H1 (cell line): ENCODE results near the gene RAB31. TPM values are rescaled to one million over a fixed set of nuclear protein-coding genes. Genes with fewer than 3 reads are reported as not detected.

Experiments
- CTCF ChIA-PET: fragments of 300-600 bp; sonication (Branson Sonifier 250); formaldehyde crosslinking; loops from one replicate; lab custom pipeline; 2021; ENCODE audit not compliant: partially characterized antibody; lab: Charles Lee
- POLR2A ChIA-PET: fragments of 300-600 bp; sonication (Branson Sonifier 250); formaldehyde crosslinking; loops from one replicate; lab custom pipeline; 2021; ENCODE audit warnings: inconsistent platforms; ENCODE audit not compliant: partially characterized antibody; lab: Charles Lee
- DNase-seq, 2 experiments: peaks; one replicate each; pipeline versions ENCODE4 v3.0.0 to v3.0.0-alpha.2; 2010 to 2022; ENCODE audit warnings: low spot score in 2 of 2, low read depth in 1 of 2, mixed read lengths in 1 of 2
- FAIRE-seq: peaks from 2 replicates; lab custom pipeline; 2011; peaks lifted over from hg19 to GRCh38; lab: Jason Lieb, UNC
- H2AFZ ChIP-seq: 2 replicates; pipeline ENCODE4 v1.8.1; 2012; ENCODE audit warnings: low read length, inconsistent platforms
- H2AK5ac ChIP-seq: 2 replicates; pipeline ENCODE4 v1.6.1; 2013; ENCODE audit warnings: low read depth, low read length
- H2BK120ac ChIP-seq: replicated peaks from 2 replicates; pipeline ENCODE3; 2013; ENCODE audit warnings: low read depth, low read length, inconsistent platforms
- H2BK12ac ChIP-seq: 2 replicates; pipeline ENCODE4 v1.6.1; 2013; ENCODE audit warnings: low read depth, low read length
- H2BK15ac ChIP-seq: 2 replicates; pipeline ENCODE4 v1.6.1; 2013; ENCODE audit warnings: low read length
- H2BK20ac ChIP-seq: 2 replicates; pipeline ENCODE4 v1.6.1; 2013; ENCODE audit warnings: low read length
- H2BK5ac ChIP-seq: 2 replicates; pipeline ENCODE4 v1.6.1; 2013; ENCODE audit warnings: low read depth, low read length
- H3K14ac ChIP-seq: 2 replicates; pipeline ENCODE4 v1.6.1; 2013; ENCODE audit warnings: inconsistent platforms; ENCODE audit not compliant: insufficient read length
- H3K18ac ChIP-seq: 2 replicates; pipeline ENCODE4 v1.6.1; 2013; ENCODE audit warnings: low read length; ENCODE audit errors: extremely low read depth
- H3K23ac ChIP-seq: 2 replicates; pipeline ENCODE4 v1.6.1; 2013; ENCODE audit warnings: inconsistent platforms; ENCODE audit not compliant: insufficient read length
- H3K23me2 ChIP-seq: 2 replicates; pipeline ENCODE4 v1.6.1; 2013; ENCODE audit warnings: low read depth, low read length
- H3K27ac ChIP-seq: 2 replicates; pipeline ENCODE4 v1.6.1; 2011; ENCODE audit warnings: low read depth, low read length, inconsistent platforms
- H3K27me3 ChIP-seq, 4 experiments: replicated peaks in 1 of 4; 1 replicate in 1 of 4; 2 replicates in 3 of 4; pipeline versions ENCODE4 v1.6.1 to v1.8.1; 2011 to 2013; ENCODE audit warnings: low read length in 3 of 4, mild to moderate bottlenecking in 3 of 4, inconsistent platforms in 2 of 4, mixed read lengths in 2 of 4, moderate library complexity in 1 of 4; ENCODE audit not compliant: control insufficient read depth in 3 of 4, insufficient read depth in 3 of 4; ENCODE audit errors: extremely low read depth in 1 of 4
- H3K36me3 ChIP-seq, 4 experiments: 2 replicates each; pipeline versions ENCODE4 v1.6.1 to v1.8.1; 2011 to 2013; ENCODE audit warnings: mild to moderate bottlenecking in 4 of 4, low read length in 3 of 4, moderate library complexity in 2 of 4, control low read depth in 1 of 4, inconsistent platforms in 1 of 4; ENCODE audit not compliant: insufficient read depth in 4 of 4, control insufficient read depth in 2 of 4
- H3K4ac ChIP-seq: replicated peaks from 2 replicates; pipeline ENCODE3; 2013; ENCODE audit warnings: low read length, low read depth, mixed read lengths, inconsistent platforms; ENCODE audit not compliant: insufficient read length
- H3K4me1 ChIP-seq, 4 experiments: replicated peaks in 1 of 4; 1 replicate in 1 of 4; 2 replicates in 3 of 4; pipeline versions ENCODE4 v1.6.1 to v1.8.1; 2011 to 2013; ENCODE audit warnings: low read length in 3 of 4, inconsistent platforms in 2 of 4, mixed read lengths in 1 of 4; ENCODE audit not compliant: insufficient read depth in 4 of 4, control insufficient read depth in 3 of 4
- H3K4me2 ChIP-seq, 2 experiments: 2 replicates each; pipeline versions ENCODE4 v1.6.1 to v1.8.1; 2011 to 2013; ENCODE audit warnings: low read depth in 2 of 2, low read length in 2 of 2, control low read depth in 1 of 2, inconsistent platforms in 1 of 2, mild to moderate bottlenecking in 1 of 2; ENCODE audit not compliant: insufficient read depth in 1 of 2
- H3K4me3 ChIP-seq, 4 experiments: fragments of 200-600, 300-600 bp in 1 of 4; sonication (generic), shearing (Covaris generic), sonication (Bioruptor Twin) in 1 of 4; 2 replicates each; pipeline versions ENCODE4 v1.5.1 to v1.8.1; 2011 to 2016; ENCODE audit warnings: low read length in 4 of 4, low read depth in 3 of 4, control low read depth in 2 of 4, inconsistent platforms in 2 of 4, mild to moderate bottlenecking in 2 of 4, mixed read lengths in 1 of 4, moderate library complexity in 1 of 4; ENCODE audit not compliant: insufficient read depth in 2 of 4; ENCODE audit errors: extremely low read depth in 1 of 4
- H3K56ac ChIP-seq: replicated peaks from 2 replicates; pipeline ENCODE3; 2013; ENCODE audit warnings: low read depth, mild to moderate bottlenecking, mixed read lengths, low read length, inconsistent platforms; ENCODE audit not compliant: insufficient read length
- H3K79me1 ChIP-seq: 2 replicates; pipeline ENCODE4 v1.6.1; 2013; ENCODE audit warnings: low read depth, low read length, control low read depth
- H3K79me2 ChIP-seq, 2 experiments: 2 replicates each; pipeline versions ENCODE4 v1.6.1 to v1.8.1; 2012 to 2013; ENCODE audit warnings: low read length in 2 of 2, mild to moderate bottlenecking in 2 of 2, inconsistent platforms in 1 of 2; ENCODE audit not compliant: insufficient read depth in 2 of 2, control insufficient read depth in 1 of 2
- H3K9ac ChIP-seq, 4 experiments: replicated peaks in 1 of 4; 1 replicate in 1 of 4; 2 replicates in 3 of 4; pipeline versions ENCODE4 v1.6.1 to v1.8.1; 2011 to 2013; ENCODE audit warnings: low read depth in 3 of 4, low read length in 3 of 4, control low read depth in 2 of 4, mild to moderate bottlenecking in 2 of 4, moderate library complexity in 2 of 4, inconsistent platforms in 1 of 4; ENCODE audit errors: extremely low read depth in 1 of 4
- H3K9me3 ChIP-seq, 2 experiments: 2 replicates each; pipeline versions ENCODE4 v1.6.1 to v1.8.1; 2012 to 2013; ENCODE audit warnings: mild to moderate bottlenecking in 2 of 2, moderate library complexity in 2 of 2, control low read depth in 1 of 2, inconsistent platforms in 1 of 2, low read depth in 1 of 2, low read length in 1 of 2, mixed read lengths in 1 of 2; ENCODE audit not compliant: insufficient read depth in 2 of 2
- H4K20me1 ChIP-seq, 2 experiments: replicated peaks in 1 of 2; 2 replicates each; pipeline versions ENCODE3 to v1.8.1; 2011 to 2013; ENCODE audit warnings: inconsistent platforms in 2 of 2, low read length in 2 of 2, mild to moderate bottlenecking in 1 of 2; ENCODE audit not compliant: insufficient read depth in 2 of 2, control insufficient read depth in 1 of 2
- H4K5ac ChIP-seq: 2 replicates; pipeline ENCODE4 v1.6.1; 2013; ENCODE audit warnings: low read length, low read depth, mixed read lengths, inconsistent platforms; ENCODE audit not compliant: insufficient read length
- H4K8ac ChIP-seq: 2 replicates; pipeline ENCODE4 v1.8.0; 2013; ENCODE audit warnings: mild to moderate bottlenecking, moderate library complexity, low read length, inconsistent platforms; ENCODE audit not compliant: insufficient read depth; ENCODE audit errors: extremely low read depth
- H4K91ac ChIP-seq: replicated peaks from 2 replicates; pipeline ENCODE3; 2013; ENCODE audit warnings: low read length, mixed read lengths, inconsistent platforms; ENCODE audit not compliant: insufficient read length
- NANOG ChIP-seq: IDR thresholded peaks from 2 replicates; pipeline ENCODE4 v1.6.1; 2011; ENCODE audit warnings: low read length, low read depth, mild to moderate bottlenecking, inconsistent platforms; ENCODE audit not compliant: insufficient read depth, poor library complexity, severe bottlenecking
- POLR2A ChIP-seq, 2 experiments: IDR thresholded peaks; 1 replicate in 1 of 2; 2 replicates in 1 of 2; pipeline ENCODE4 v1.6.1; 2011; ENCODE audit warnings: low read depth in 2 of 2, low read length in 2 of 2, mild to moderate bottlenecking in 2 of 2; ENCODE audit errors: control extremely low read depth in 1 of 2
- POU5F1 ChIP-seq: IDR thresholded peaks from 2 replicates; pipeline ENCODE4 v1.6.1; 2011; ENCODE audit warnings: low read depth, mild to moderate bottlenecking, low read length, moderate library complexity
- whole genome bisulfite sequencing, 2 experiments: shearing (Covaris generic) in 1 of 2; methylation state at CpG; one replicate each; pipeline versions ENCODE4 v1.1.6 to v1.1.7; 2013 to 2015; ENCODE audit warnings: low lambda C conversion rate in 2 of 2, mixed read lengths in 2 of 2, inconsistent platforms in 1 of 2, low coverage in 1 of 2, missing lambda C conversion rate in 1 of 2; ENCODE audit not compliant: insufficient replicate concordance in 2 of 2, insufficient coverage in 1 of 2, insufficient read length in 1 of 2; ENCODE audit errors: extremely low coverage in 1 of 2, missing lambda C conversion rate in 1 of 2; 5-methylcytosine and 5-hydroxymethylcytosine counted together
- polyA plus RNA-seq, 7 experiments: library from polyadenylated mRNA; depleted of rRNA in 3 of 7; stranded (reverse) in 5 of 7; unstranded in 2 of 7; fragments of >200 nt in 5 of 7; fragments of 200-250 nt in 2 of 7; gene quantifications; 1 replicate in 5 of 7; 2 replicates in 1 of 7; 4 replicates in 1 of 7; pipeline versions ENCODE4 v1.2.1 to v1.2.3, GENCODE V29; 2011 to 2013; ENCODE audit warnings: missing spikeins in 2 of 7, mixed read lengths in 2 of 7
- total RNA-seq: library from RNA; stranded (reverse); fragmentation: NEBNext Ultra II Directional; extraction: Animal tissue kit (Norgen Biotek cat#: 25700); gene quantifications from 2 replicates; pipeline ENCODE4 v1.2.1, GENCODE V29; 2021
- TF ChIP-seq, protein P1 (sequence below): IDR thresholded peaks from 2 replicates; pipeline ENCODE4 v1.6.1; 2012; ENCODE audit warnings: inconsistent platforms

Gene RAB31
- total and polyA plus RNA-seq, 2 of the 8 experiments (the other 6 are each of a cell fraction or from before 2014, with no cell fraction given): 15.2 to 40.9 TPM

DNA sequence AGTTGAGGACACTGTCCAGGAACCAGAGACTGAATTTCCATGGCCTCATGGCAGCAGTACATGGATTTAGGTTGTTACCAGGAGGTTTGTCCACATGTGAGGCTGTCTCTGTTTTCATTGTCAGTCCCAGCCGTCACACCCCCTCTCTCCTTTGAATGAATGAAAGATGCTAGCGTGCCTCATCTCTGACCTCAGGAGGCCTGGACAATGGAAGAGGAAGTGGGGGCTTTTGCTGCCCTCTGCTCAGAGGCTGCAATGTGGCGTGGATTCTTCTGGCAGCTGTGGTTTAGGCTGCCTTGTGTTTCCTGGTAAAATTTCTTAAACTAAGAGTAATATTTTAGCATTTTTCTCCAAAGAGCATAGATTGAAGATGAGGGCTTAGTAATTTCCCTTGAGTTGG, 47.5 kb downstream of the RAB31 start:
- no peaks in the 10 kb centered on the region for H3K23me2 ChIP-seq
- DNase-seq (no peak), FAIRE-seq (no peak)
- H4K8ac ChIP-seq: no peak overlapping the region
- H3K36me3 ChIP-seq: no peaks in the 10 kb centered on the region
- H2AK5ac ChIP-seq: no peak overlapping the region
- no peak overlapping the region for H2AFZ ChIP-seq
- no peak overlapping the region for H3K23ac ChIP-seq
- no peaks in the 10 kb centered on the region for H3K27me3 ChIP-seq
- H3K18ac ChIP-seq: no peak overlapping the region
- no peaks in the 10 kb centered on the region for H4K20me1 ChIP-seq
- H3K9me3 ChIP-seq: no peaks in the 10 kb centered on the region
- no peak overlapping the region for H4K91ac ChIP-seq
- no peak overlapping the region for H3K9ac ChIP-seq
- ChIA-PET POLR2A (interaction anchor here (1.0 kb wide), 1 partner anchor 194 kb away, joined by 4 read pairs; no protein-coding TSS in a partner anchor), CTCF (interaction anchor here (1.1 to 1.6 kb wide), 3 partner anchors 10 to 180 kb away, joined by 3 to 5 read pairs (median 5); no protein-coding TSS in a partner anchor)
- no peak overlapping the region for H2BK20ac ChIP-seq
- H2BK15ac ChIP-seq: no peak overlapping the region
- H3K79me2 ChIP-seq: no peaks in the 10 kb centered on the region
- no peak overlapping the region for H2BK120ac ChIP-seq
- no peaks in the 10 kb centered on the region for H3K4me1 ChIP-seq
- H2BK5ac ChIP-seq: no peak overlapping the region
- H3K14ac ChIP-seq: no peak overlapping the region
- H4K5ac ChIP-seq: no peak overlapping the region
- H3K4me3 ChIP-seq: no peak overlapping the region
- no peaks in the 10 kb centered on the region; the same call in 1 of the 2 replicates for H3K79me1 ChIP-seq
- H2BK12ac ChIP-seq: no peak overlapping the region
- TF ChIP-seq POU5F1 (no peak), POLR2A (IDR thresholded peaks at IDR 0.05; ENCODE audit: control extremely low read depth in 1 of 2, low read depth in 2 of 2, low read length in 2 of 2) (no peak), NANOG (no peak)
- TF ChIP-seq, protein P1, sequence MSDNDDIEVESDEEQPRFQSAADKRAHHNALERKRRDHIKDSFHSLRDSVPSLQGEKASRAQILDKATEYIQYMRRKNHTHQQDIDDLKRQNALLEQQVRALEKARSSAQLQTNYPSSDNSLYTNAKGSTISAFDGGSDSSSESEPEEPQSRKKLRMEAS: no peak
- WGBS, 2 experiments: 87% methylated on average over 3 of the region's 3 CpGs; no CpG with 5 or more reads in 1 of the 2 experiments
- H3K27ac ChIP-seq: no peak overlapping the region
- H3K4me2 ChIP-seq: no peak overlapping the region
- H3K4ac ChIP-seq: no peak overlapping the region
- H3K56ac ChIP-seq: no peak overlapping the region
